ENCODE data around the gene ERBB4.

GRCh38 chr2:211967234-211967633 is 571.4 kb downstream of the ERBB4 start:
- TF ChIP-seq EZH2phosphoT487 (IDR thresholded peaks at IDR 0.05; ENCODE audit: low read length) (no peak), EZH2 (optimal IDR thresholded peaks at IDR 0.05; ENCODE audit: low read depth, low read length) (no peak)

All from MM.1S (cell line).